ENCODE results near the gene C3orf20. TPM values are rescaled to one million over a fixed set of nuclear protein-coding genes. Genes with fewer than 3 reads are reported as not detected.

Gene C3orf20
- total and polyA plus RNA-seq, 2 experiments from 2014 or later, result not detected

DNA sequence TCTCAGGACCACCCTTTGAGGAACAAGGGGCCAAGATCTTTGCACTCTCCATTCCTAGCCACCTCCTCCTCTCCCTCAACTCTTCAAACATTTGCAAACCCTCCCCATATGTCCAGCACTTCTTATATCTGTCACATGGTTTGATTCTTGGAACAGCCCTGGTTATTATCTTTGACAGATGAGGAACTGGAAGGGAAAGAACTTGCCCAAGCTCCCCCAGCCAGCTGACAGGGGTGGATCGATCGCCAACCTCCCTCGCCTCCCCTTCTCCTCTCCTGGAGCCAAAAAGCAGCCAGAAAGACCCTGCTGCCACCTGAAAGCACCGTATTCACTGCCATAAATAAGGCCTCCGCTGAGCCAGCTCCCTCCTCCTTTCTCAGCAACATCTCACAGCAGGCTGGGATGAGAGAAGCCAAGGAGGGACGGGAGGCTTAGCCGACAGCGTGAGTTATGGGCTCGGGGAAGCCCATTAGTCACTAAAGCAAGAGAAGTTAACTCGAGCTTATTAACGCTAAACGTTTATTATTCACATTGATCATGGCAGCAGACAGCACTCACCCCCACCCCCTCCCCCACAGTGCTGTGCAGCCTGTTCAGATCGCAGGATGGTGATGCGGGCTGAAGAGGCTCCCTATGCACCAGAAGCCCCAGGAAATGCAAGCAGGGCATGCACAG is 121.6 kb downstream of the C3orf20 start:
- no peak overlapping the region for H2AFZ ChIP-seq
- 44 to 47% methylated on average over 14 of the region's 14 CpGs for WGBS, 2 experiments (ENCODE audit: low coverage in 1 of 2, low lambda C conversion rate in 2 of 2, missing lambda C conversion rate in 2 of 2)
- no peaks in the 10 kb centered on the region for H3K79me2 ChIP-seq (ENCODE audit: insufficient read depth)
- in situ Hi-C loops (cut with MboI), result no loop called here
- H3K36me3 ChIP-seq (ENCODE audit: low read depth), result no peaks in the 10 kb centered on the region
- no peak for DNase-seq
- no peak overlapping the region for H3K4me3 ChIP-seq
- H3K9me2 ChIP-seq (ENCODE audit: insufficient read depth), result no peaks in the 10 kb centered on the region
- no peaks in the 10 kb centered on the region for H3F3A ChIP-seq (ENCODE audit: insufficient read depth)
- H3K9ac ChIP-seq, result no peak overlapping the region
- H3K27ac ChIP-seq, result no peak overlapping the region
- TF ChIP-seq EZH2phosphoT487 (IDR thresholded peaks at IDR 0.05; ENCODE audit: insufficient read depth, low read depth), result no peak
- TF ChIP-seq EZH2 (IDR thresholded peaks at IDR 0.05; ENCODE audit: insufficient read depth, poor library complexity, severe bottlenecking), result no peak
- H3K4me2 ChIP-seq (ENCODE audit: unreplicated experiment), result no peak overlapping the region
- no peaks in the 10 kb centered on the region for H4K20me1 ChIP-seq (ENCODE audit: insufficient read depth)
- H3K27me3 ChIP-seq (replicated peaks; ENCODE audit: insufficient read depth), result peaks cover 19% of the 10 kb centered on the region
- no peaks in the 10 kb centered on the region for H3K4me1 ChIP-seq (ENCODE audit: insufficient read depth)
- no peaks in the 10 kb centered on the region for H3K9me3 ChIP-seq (ENCODE audit: low read depth)

DNA sequence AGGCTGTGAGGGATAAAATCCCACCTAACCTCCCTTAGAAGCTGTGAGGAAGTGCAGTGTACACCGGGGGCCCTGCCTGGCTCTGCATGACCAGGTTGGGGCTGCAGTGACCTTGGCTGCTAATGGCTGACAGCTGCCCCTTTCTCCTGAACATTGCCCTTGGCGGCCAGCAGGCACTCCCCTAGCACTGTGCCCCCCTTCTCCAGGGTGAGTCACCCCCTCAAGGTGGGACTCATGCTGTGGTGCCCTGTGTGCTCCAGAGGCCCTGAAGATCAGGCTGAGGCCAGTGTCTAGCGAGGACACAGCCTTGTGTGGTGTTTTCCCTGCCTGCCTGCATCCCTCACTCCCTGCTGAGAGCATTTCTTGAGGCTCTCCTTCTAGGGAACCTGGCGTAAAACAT is 122.8 kb downstream of the C3orf20 start:
- Histone ChIP-seq H3K4me1 (ENCODE audit: insufficient read depth) (no peaks in the 10 kb centered on the region), H3K9me3 (ENCODE audit: low read depth) (no peaks in the 10 kb centered on the region), H3K4me3 (no peak overlapping the region), H3K27me3 (replicated peaks; ENCODE audit: insufficient read depth) (peaks cover 19% of the 10 kb centered on the region), H3K4me2 (ENCODE audit: unreplicated experiment) (no peak overlapping the region), H2AFZ (no peak overlapping the region), H3F3A (ENCODE audit: insufficient read depth) (no peaks in the 10 kb centered on the region), H4K20me1 (ENCODE audit: insufficient read depth) (no peaks in the 10 kb centered on the region), H3K9me2 (ENCODE audit: insufficient read depth) (no peaks in the 10 kb centered on the region), H3K36me3 (ENCODE audit: low read depth) (no peaks in the 10 kb centered on the region), H3K79me2 (ENCODE audit: insufficient read depth) (no peaks in the 10 kb centered on the region), H3K27ac (no peak overlapping the region), H3K9ac (no peak overlapping the region)
- TF ChIP-seq EZH2phosphoT487 (IDR thresholded peaks at IDR 0.05; ENCODE audit: insufficient read depth, low read depth) (no peak), EZH2 (IDR thresholded peaks at IDR 0.05; ENCODE audit: insufficient read depth, poor library complexity, severe bottlenecking) (no peak)
- in situ Hi-C loops (cut with MboI), result no loop called here
- 60 to 65% methylated on average over 4 of the region's 4 CpGs for WGBS, 2 experiments (ENCODE audit: low coverage in 1 of 2, low lambda C conversion rate in 2 of 2, missing lambda C conversion rate in 2 of 2)
- no peak for DNase-seq

DNA sequence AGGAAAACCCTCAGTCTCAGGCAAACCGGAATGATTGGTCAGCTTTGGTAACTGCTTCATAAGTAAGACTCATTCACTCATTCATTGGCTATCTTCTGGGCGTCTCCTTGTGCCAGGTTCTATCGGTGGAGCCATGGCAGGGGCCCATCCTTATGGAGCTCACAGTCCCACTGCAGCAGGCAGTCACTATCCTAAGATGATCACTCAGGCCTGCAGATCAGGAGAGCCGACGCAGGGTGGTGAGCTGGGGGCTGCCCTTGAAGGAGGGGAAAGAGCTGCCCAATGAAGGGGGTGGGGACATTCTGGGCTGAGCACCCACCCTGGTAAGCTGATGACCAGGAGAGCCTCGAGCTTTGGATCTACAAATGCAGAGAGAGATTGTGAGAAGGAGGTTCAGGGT is 123.3 kb downstream of the C3orf20 start:
- no peak overlapping the region for H2AFZ ChIP-seq

DNA sequence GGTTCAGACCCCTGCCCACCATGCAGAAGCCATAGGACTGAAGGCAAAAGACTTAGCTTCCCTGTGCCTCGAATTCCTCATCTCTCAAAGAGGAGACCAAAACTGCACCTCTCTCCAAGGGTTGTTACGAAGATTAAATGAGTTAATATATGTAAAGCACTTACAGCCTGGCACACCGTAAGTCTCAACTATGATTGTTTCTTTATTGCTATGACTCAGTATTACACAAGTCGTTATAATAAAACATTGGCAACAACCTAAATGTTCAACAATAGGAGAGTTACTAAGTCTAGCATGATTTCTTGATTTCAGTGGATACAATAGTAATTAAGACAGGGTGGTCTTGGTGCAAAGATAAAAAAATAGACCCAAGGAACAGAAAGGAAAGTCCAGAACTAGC is 124.2 kb downstream of the C3orf20 start:
- Histone ChIP-seq H3K27me3 (replicated peaks; ENCODE audit: insufficient read depth) (peaks cover 19% of the 10 kb centered on the region), H3K4me1 (ENCODE audit: insufficient read depth) (no peaks in the 10 kb centered on the region), H3K27ac (no peak overlapping the region), H3K4me2 (ENCODE audit: unreplicated experiment) (no peak overlapping the region), H2AFZ (no peak overlapping the region), H3K79me2 (ENCODE audit: insufficient read depth) (no peaks in the 10 kb centered on the region), H4K20me1 (ENCODE audit: insufficient read depth) (no peaks in the 10 kb centered on the region), H3K9ac (no peak overlapping the region), H3K9me2 (ENCODE audit: insufficient read depth) (no peaks in the 10 kb centered on the region), H3K4me3 (no peak overlapping the region), H3K36me3 (ENCODE audit: low read depth) (no peaks in the 10 kb centered on the region), H3F3A (ENCODE audit: insufficient read depth) (no peaks in the 10 kb centered on the region), H3K9me3 (ENCODE audit: low read depth) (no peaks in the 10 kb centered on the region)
- 40 to 42% methylated on average over 4 of the region's 4 CpGs for WGBS, 2 experiments (ENCODE audit: low coverage in 1 of 2, low lambda C conversion rate in 2 of 2, missing lambda C conversion rate in 2 of 2)
- in situ Hi-C loops (cut with MboI), result no loop called here
- peak; percentile 23 for DNase-seq
- TF ChIP-seq EZH2phosphoT487 (IDR thresholded peaks at IDR 0.05; ENCODE audit: insufficient read depth, low read depth) (no peak), EZH2 (IDR thresholded peaks at IDR 0.05; ENCODE audit: insufficient read depth, poor library complexity, severe bottlenecking) (no peak)

More for the DNA sequence above, 123.3 kb downstream of the C3orf20 start:
- Histone ChIP-seq H3K79me2 (ENCODE audit: insufficient read depth) (no peaks in the 10 kb centered on the region), H3F3A (ENCODE audit: insufficient read depth) (no peaks in the 10 kb centered on the region), H3K4me1 (ENCODE audit: insufficient read depth) (no peaks in the 10 kb centered on the region), H4K20me1 (ENCODE audit: insufficient read depth) (no peaks in the 10 kb centered on the region), H3K27ac (no peak overlapping the region), H3K9me3 (ENCODE audit: low read depth) (no peaks in the 10 kb centered on the region), H3K36me3 (ENCODE audit: low read depth) (no peaks in the 10 kb centered on the region), H3K4me3 (no peak overlapping the region), H3K9ac (no peak overlapping the region), H3K4me2 (ENCODE audit: unreplicated experiment) (no peak overlapping the region), H3K9me2 (ENCODE audit: insufficient read depth) (no peaks in the 10 kb centered on the region), H3K27me3 (replicated peaks; ENCODE audit: insufficient read depth) (peaks cover 19% of the 10 kb centered on the region)
- in situ Hi-C loops (cut with MboI), result no loop called here
- no peak for DNase-seq
- 56 to 57% methylated on average over 6 of the region's 6 CpGs for WGBS, 2 experiments (ENCODE audit: low coverage in 1 of 2, low lambda C conversion rate in 2 of 2, missing lambda C conversion rate in 2 of 2)
- TF ChIP-seq EZH2phosphoT487 (IDR thresholded peaks at IDR 0.05; ENCODE audit: insufficient read depth, low read depth) (no peak), EZH2 (IDR thresholded peaks at IDR 0.05; ENCODE audit: insufficient read depth, poor library complexity, severe bottlenecking) (no peak)

All from GM23248 (cell line).